T-helper 2 cell treated with Interferon-gamma antibody and Interleukin-4, amounts not matched to agents 100 ng/mL and 5 ng/mL, for 36 hours (primary cell): ENCODE data around the gene CITED4. TPM values are rescaled to one million over a fixed set of nuclear protein-coding genes. Genes with fewer than 3 reads are reported as not detected.

Experiments used
- intact Hi-C: fragments of 100-400 bp; cut with micrococcal nuclease; formaldehyde crosslinking; loops from one replicate; pipeline ENCODE4 v1.15.1; 2023
- total RNA-seq: library from RNA; stranded (reverse); gene quantifications from 2 replicates; pipeline ENCODE4 v1.2.3, GENCODE V29; 2022

Gene CITED4
- total RNA-seq, 1 donor from 2014 or later = 9.5 TPM

- intact Hi-C loops = no loop called here
Measured at GRCh38 chr1:40855513-40855912, 6.7 kb downstream of the CITED4 start.

- intact Hi-C loops = no loop called here
Measured at GRCh38 chr1:40853885-40854170, 8.3 kb downstream of the CITED4 start.

GRCh38 chr1:40853113-40853884, 8.9 kb downstream of the CITED4 start:
- intact Hi-C loops = no loop called here

- intact Hi-C loops = no loop called here
Measured at GRCh38 chr1:40851643-40852042, 10.5 kb downstream of the CITED4 start.

GRCh38 chr1:40849801-40850592, 12.2 kb downstream of the CITED4 start:
- intact Hi-C loops = loop anchor here (1.0 kb wide), 3 partner anchors 76 to 238 kb away; no protein-coding TSS in a partner anchor

- intact Hi-C loops = no loop called here
Measured at GRCh38 chr1:40848530-40849189, 13.5 kb downstream of the CITED4 start.

GRCh38 chr1:40847023-40847745, 15.0 kb downstream of the CITED4 start:
- intact Hi-C loops = no loop called here

GRCh38 chr1:40845895-40846294, 16.3 kb downstream of the CITED4 start:
- intact Hi-C loops = no loop called here

- intact Hi-C loops = no loop called here
Measured at GRCh38 chr1:40844887-40845878, 17.0 kb downstream of the CITED4 start.

- intact Hi-C loops = no loop called here
Measured at GRCh38 chr1:40844079-40844478, 18.1 kb downstream of the CITED4 start.

GRCh38 chr1:40842691-40843090, 19.5 kb downstream of the CITED4 start:
- intact Hi-C loops = no loop called here

GRCh38 chr1:40842207-40842606, 20.0 kb downstream of the CITED4 start:
- intact Hi-C loops = no loop called here

- intact Hi-C loops = no loop called here
Measured at GRCh38 chr1:40841602-40842001, 20.6 kb downstream of the CITED4 start.

GRCh38 chr1:40840526-40841323, 21.4 kb downstream of the CITED4 start:
- intact Hi-C loops = no loop called here

GRCh38 chr1:40839943-40840335, 22.2 kb downstream of the CITED4 start:
- intact Hi-C loops = no loop called here

GRCh38 chr1:40838980-40839942, 22.9 kb downstream of the CITED4 start:
- intact Hi-C loops = no loop called here

- intact Hi-C loops = no loop called here
Measured at GRCh38 chr1:40838045-40838979, 23.9 kb downstream of the CITED4 start.
